ACHN (cell line): Measurements from ENCODE around the gene SYTL5.

Source experiments
- DNase-seq: peaks from one replicate; pipeline ENCODE4 v3.0.0-alpha.2; 2015
- in situ Hi-C: cut with HindIII; loops from 2 replicates; pipeline ENCODE4 v1.10.0; 2017; ENCODE audit warnings: low sequenced_read_pairs, low pct_ligation_motif_present, low pct_unique_long_range_greater_than_20kb

Gene SYTL5

GRCh38 chrX:38112566-38112965, 106.2 kb downstream of the SYTL5 start:
- DNase-seq: no peak
- in situ Hi-C loops: no loop called here

GRCh38 chrX:38116706-38117105, 110.4 kb downstream of the SYTL5 start:
- no peak for DNase-seq
- in situ Hi-C loops: no loop called here

GRCh38 chrX:38117485-38117884, 111.1 kb downstream of the SYTL5 start:
- in situ Hi-C loops: no loop called here

GRCh38 chrX:38124000-38124399, 117.6 kb downstream of the SYTL5 start:
- in situ Hi-C loops: no loop called here
- DNase-seq: no peak

More at GRCh38 chrX:38117485-38117884, 111.1 kb downstream of the SYTL5 start:
- DNase-seq: no peak

GRCh38 chrX:38126179-38126578, 119.8 kb downstream of the SYTL5 start:
- in situ Hi-C loops: no loop called here
- no peak for DNase-seq

GRCh38 chrX:38127961-38128360, 121.6 kb downstream of the SYTL5 start:
- no peak for DNase-seq
- in situ Hi-C loops: no loop called here

- in situ Hi-C loops: no loop called here
- DNase-seq: no peak
Measured at GRCh38 chrX:38129366-38129765, 123.0 kb downstream of the SYTL5 start.

GRCh38 chrX:38138157-38138891, 132.0 kb downstream of the SYTL5 start:
- in situ Hi-C loops: no loop called here
- DNase-seq: no peak

- in situ Hi-C loops: no loop called here
- DNase-seq: no peak
Measured at GRCh38 chrX:38138900-38139299, 132.5 kb downstream of the SYTL5 start.

GRCh38 chrX:38142610-38143009, 136.3 kb downstream of the SYTL5 start:
- in situ Hi-C loops: no loop called here
- no peak for DNase-seq

GRCh38 chrX:38149016-38149415, 142.7 kb downstream of the SYTL5 start:
- DNase-seq: no peak
- in situ Hi-C loops: no loop called here

GRCh38 chrX:38150993-38151392, 144.6 kb downstream of the SYTL5 start:
- in situ Hi-C loops: no loop called here
- no peak for DNase-seq

- in situ Hi-C loops: no loop called here
Measured at GRCh38 chrX:38151441-38151840, 145.1 kb downstream of the SYTL5 start.

GRCh38 chrX:38154340-38154739, 148.0 kb downstream of the SYTL5 start:
- in situ Hi-C loops: no loop called here
- no peak for DNase-seq

More at GRCh38 chrX:38151441-38151840, 145.1 kb downstream of the SYTL5 start:
- DNase-seq: no peak

GRCh38 chrX:38154818-38155217, 148.5 kb downstream of the SYTL5 start:
- DNase-seq: no peak
- in situ Hi-C loops: no loop called here

- no peak for DNase-seq
- in situ Hi-C loops: no loop called here
Measured at GRCh38 chrX:38156838-38157237, 150.5 kb downstream of the SYTL5 start.

- DNase-seq: no peak
- in situ Hi-C loops: no loop called here
Measured at GRCh38 chrX:38163193-38163592, 156.8 kb downstream of the SYTL5 start.

GRCh38 chrX:38165023-38165422, 158.7 kb downstream of the SYTL5 start:
- no peak for DNase-seq
- in situ Hi-C loops: no loop called here

GRCh38 chrX:38166478-38167083, 160.2 kb downstream of the SYTL5 start:
- in situ Hi-C loops: no loop called here

GRCh38 chrX:38170556-38170955, 164.2 kb downstream of the SYTL5 start:
- in situ Hi-C loops: no loop called here
- no peak for DNase-seq

More at GRCh38 chrX:38166478-38167083, 160.2 kb downstream of the SYTL5 start:
- peak; percentile 14 for DNase-seq
